PC-3 (cell line): ENCODE data around the gene KLF16.

Experiments used
- EZH2 ChIP-seq: fragments of 300-600 bp; sonication (generic); IDR thresholded peaks from one replicate; pipeline ENCODE4 v1.6.1; 2017; ENCODE audit warnings: antibody characterized with exemption, mild to moderate bottlenecking, low read length; ENCODE audit not compliant: unreplicated experiment
- EZH2phosphoT487 ChIP-seq: fragments of 300-600 bp; sonication (generic); IDR thresholded peaks from 2 replicates; pipeline ENCODE4 v1.6.1; 2018; ENCODE audit warnings: mild to moderate bottlenecking, antibody characterized with exemption, low read length, borderline replicate concordance
- TF ChIP-seq, protein P1 (sequence below): fragments of 300-600 bp; sonication (generic); conservative IDR thresholded peaks from 2 replicates; pipeline ENCODE4 v1.5.1; 2017; ENCODE audit warnings: antibody characterized with exemption, low read depth, mild to moderate bottlenecking, low read length

DNA sequence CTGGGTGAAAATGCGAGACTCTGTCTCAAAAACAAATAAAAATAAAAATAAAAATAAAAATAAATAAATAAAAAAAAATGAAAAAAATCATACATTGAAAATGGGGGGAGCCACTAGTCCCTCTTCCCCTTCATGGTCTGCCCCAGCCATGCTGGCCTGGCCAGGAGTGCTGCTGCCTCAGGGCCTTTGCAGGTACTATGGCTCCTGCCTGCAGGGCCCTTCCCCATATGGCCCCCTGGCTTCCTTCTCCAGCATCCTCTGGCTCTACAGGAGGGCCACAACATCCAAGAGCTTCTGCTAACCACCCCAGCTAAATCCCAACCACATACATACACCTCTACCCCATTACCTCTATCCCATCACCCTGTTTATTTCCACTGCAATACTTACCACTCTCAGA, 26.5 kb upstream of the KLF16 start:
- no peak for TF ChIP-seq EZH2phosphoT487
- TF ChIP-seq, protein P1, sequence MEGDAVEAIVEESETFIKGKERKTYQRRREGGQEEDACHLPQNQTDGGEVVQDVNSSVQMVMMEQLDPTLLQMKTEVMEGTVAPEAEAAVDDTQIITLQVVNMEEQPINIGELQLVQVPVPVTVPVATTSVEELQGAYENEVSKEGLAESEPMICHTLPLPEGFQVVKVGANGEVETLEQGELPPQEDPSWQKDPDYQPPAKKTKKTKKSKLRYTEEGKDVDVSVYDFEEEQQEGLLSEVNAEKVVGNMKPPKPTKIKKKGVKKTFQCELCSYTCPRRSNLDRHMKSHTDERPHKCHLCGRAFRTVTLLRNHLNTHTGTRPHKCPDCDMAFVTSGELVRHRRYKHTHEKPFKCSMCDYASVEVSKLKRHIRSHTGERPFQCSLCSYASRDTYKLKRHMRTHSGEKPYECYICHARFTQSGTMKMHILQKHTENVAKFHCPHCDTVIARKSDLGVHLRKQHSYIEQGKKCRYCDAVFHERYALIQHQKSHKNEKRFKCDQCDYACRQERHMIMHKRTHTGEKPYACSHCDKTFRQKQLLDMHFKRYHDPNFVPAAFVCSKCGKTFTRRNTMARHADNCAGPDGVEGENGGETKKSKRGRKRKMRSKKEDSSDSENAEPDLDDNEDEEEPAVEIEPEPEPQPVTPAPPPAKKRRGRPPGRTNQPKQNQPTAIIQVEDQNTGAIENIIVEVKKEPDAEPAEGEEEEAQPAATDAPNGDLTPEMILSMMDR, result no peak
- no peak for TF ChIP-seq EZH2
